K562 (cell line): ENCODE measurements around the gene PTPN7. TPM values are rescaled to one million over a fixed set of nuclear protein-coding genes. Genes with fewer than 3 reads are reported as not detected.

ENCODE experiments used
- ATAC-seq: fragments of 200-7000 bp; cut with Tn5 transposase; 3 replicates; pipeline ENCODE4 v1.9.1; 2020; ENCODE audit warnings: moderate library complexity
- BruUV-seq: library from RNA; stranded (reverse); fragments of 400-500 nt; replicated peaks from 2 replicates; lab custom pipeline; 2021; lab: Mats Ljungman, UMichigan
- CTCF ChIA-PET: fragments of 300-600 bp; formaldehyde crosslinking; extraction: SDS; loops from one replicate; lab custom pipeline; 2021; ENCODE audit warnings: low intra/inter-chr PET ratio; lab: Yijun Ruan, JAX
- POLR2A ChIA-PET: fragments of 300-600, 350-650 bp; sonication (Branson Sonifier 250); formaldehyde crosslinking; extraction: SDS; loops from one replicate; lab custom pipeline; 2021; ENCODE audit warnings: antibody characterized with exemption, inconsistent platforms; lab: Yijun Ruan, JAX
- DNase-seq, 4 experiments: peaks; one replicate each; pipeline versions ENCODE4 v3.0.0 to v3.0.0-alpha.2; 2011 to 2018; ENCODE audit warnings: low spot score in 3 of 4, mixed read lengths in 3 of 4; ENCODE audit errors: extremely low read depth in 1 of 4
- FAIRE-seq: peaks from 2 replicates; lab custom pipeline; 2011; peaks lifted over from hg19 to GRCh38; lab: Jason Lieb, UNC
- H2AFZ ChIP-seq: 2 replicates; pipeline ENCODE4 v1.6.0; 2011; ENCODE audit warnings: low read depth, low read length, control low read depth, inconsistent platforms
- H3K27ac ChIP-seq: fragments of 200-600 bp; 3 replicates; pipeline ENCODE4 v1.8.0; 2011; ENCODE audit warnings: low read depth, mild to moderate bottlenecking, control low read depth, inconsistent platforms, low read length, moderate library complexity, mixed read lengths; ENCODE audit errors: extremely low read depth
- H3K27me3 ChIP-seq, 2 experiments: fragments of 300-600 bp in 1 of 2; 2 replicates in 1 of 2; 3 replicates in 1 of 2; pipeline versions ENCODE4 v1.6.0 to v1.8.0; 2011; ENCODE audit warnings: inconsistent platforms in 2 of 2, low read length in 2 of 2, mild to moderate bottlenecking in 1 of 2, mixed read lengths in 1 of 2, moderate library complexity in 1 of 2; ENCODE audit not compliant: control insufficient read depth in 2 of 2, insufficient read depth in 2 of 2
- H3K36me3 ChIP-seq: fragments of 300-600 bp; 3 replicates; pipeline ENCODE4 v1.8.0; 2011; ENCODE audit warnings: mild to moderate bottlenecking, low read length, inconsistent platforms; ENCODE audit not compliant: control insufficient read depth, insufficient read depth
- H3K4me1 ChIP-seq, 2 experiments: fragments of 200-600 bp in 1 of 2; replicated peaks in 1 of 2; 2 replicates in 1 of 2; 3 replicates in 1 of 2; pipeline versions ENCODE4 v1.5.1 to v1.8.0; 2011; ENCODE audit warnings: inconsistent platforms in 2 of 2, low read length in 2 of 2, mild to moderate bottlenecking in 1 of 2, mixed read lengths in 1 of 2, moderate library complexity in 1 of 2; ENCODE audit not compliant: control insufficient read depth in 2 of 2, insufficient read depth in 2 of 2
- H3K4me2 ChIP-seq: 2 replicates; pipeline ENCODE4 v1.6.1; 2011; ENCODE audit warnings: low read length, control low read depth, inconsistent platforms, mixed read lengths; ENCODE audit not compliant: insufficient read depth
- H3K4me3 ChIP-seq: fragments of 200-600 bp; sonication (generic), shearing (Covaris generic); 2 replicates; pipeline ENCODE4 v1.5.1; 2016; ENCODE audit warnings: control low read depth, inconsistent platforms
- H3K79me2 ChIP-seq: fragments of 200-600 bp; 3 replicates; pipeline ENCODE4 v1.8.0; 2011; ENCODE audit warnings: low read length, inconsistent platforms; ENCODE audit not compliant: control insufficient read depth, insufficient read depth
- H3K9ac ChIP-seq, 2 experiments: 2 replicates each; pipeline versions ENCODE4 v1.6.0 to v1.6.1; 2011; ENCODE audit warnings: low read depth in 2 of 2, low read length in 2 of 2, control low read depth in 1 of 2, inconsistent platforms in 1 of 2, mild to moderate bottlenecking in 1 of 2, mixed read lengths in 1 of 2; ENCODE audit not compliant: insufficient read depth in 1 of 2
- H3K9me1 ChIP-seq: one replicate; pipeline ENCODE4 v1.6.0; 2011; ENCODE audit warnings: inconsistent platforms, mild to moderate bottlenecking, low read length, moderate library complexity; ENCODE audit not compliant: control insufficient read depth, insufficient read depth
- H3K9me3 ChIP-seq: replicated peaks from 2 replicates; pipeline ENCODE4 v1.5.1; 2011; ENCODE audit warnings: low read depth, low read length, inconsistent platforms; ENCODE audit not compliant: control insufficient read depth, insufficient read depth
- H4K20me1 ChIP-seq: replicated peaks from 2 replicates; pipeline ENCODE4 v1.6.1; 2011; ENCODE audit warnings: low read length, inconsistent platforms, mixed read lengths; ENCODE audit not compliant: control insufficient read depth, insufficient read depth
- CC2D1A ChIP-seq: fragments of 450-650 bp; IDR thresholded peaks from 2 replicates; pipeline ENCODE4 v1.6.1; 2017; ENCODE audit warnings: mild to moderate bottlenecking
- CHD7 ChIP-seq: fragments of 200-600 bp; sonication (generic); IDR thresholded peaks from one replicate; pipeline ENCODE4 v1.6.1; 2012; ENCODE audit warnings: mild to moderate bottlenecking, low read depth, low read length, inconsistent platforms
- E2F3 ChIP-seq: fragments of 250-450 bp; sonication (Bioruptor Pico); IDR thresholded peaks from 2 replicates; pipeline ENCODE4 v1.4.0; 2020; ENCODE audit warnings: mild to moderate bottlenecking
- HBP1 ChIP-seq: fragments of 450-650 bp; formaldehyde crosslinking; IDR thresholded peaks from 2 replicates; pipeline ENCODE4 v1.4.0; 2022; ENCODE audit warnings: missing genetic modification characterization
- KDM5B ChIP-seq: fragments of 200-600 bp; sonication (generic); IDR thresholded peaks from 2 replicates; pipeline ENCODE4 v1.6.1; 2012; ENCODE audit warnings: low read depth, mild to moderate bottlenecking, moderate library complexity, low read length, control low read depth, inconsistent platforms; ENCODE audit not compliant: insufficient replicate concordance
- PHB ChIP-seq: fragments of 250-450 bp; sonication (Bioruptor Pico); IDR thresholded peaks from 2 replicates; pipeline ENCODE4 v1.5.0; 2021
- RBM34 ChIP-seq: fragments of 200-400 bp; formaldehyde crosslinking; IDR thresholded peaks from 2 replicates; pipeline ENCODE4 v1.6.1; 2018; ENCODE audit warnings: low read length, borderline replicate concordance; ENCODE audit not compliant: insufficient read depth
- ZFP36 ChIP-seq: fragments of 150-350 bp; IDR thresholded peaks from 2 replicates; pipeline ENCODE4 v1.6.1; 2018; ENCODE audit warnings: low read length, low read depth; ENCODE audit not compliant: partially characterized antibody
- ZNF143 ChIP-seq: sonication (generic); formaldehyde crosslinking; IDR thresholded peaks from 2 replicates; pipeline ENCODE4 v1.9.0; 2022; ENCODE audit warnings: mild to moderate bottlenecking, missing genetic modification reagents
- ZNF77 ChIP-seq: fragments of 250-450 bp; sonication (Bioruptor Pico); IDR thresholded peaks from 2 replicates; pipeline ENCODE4 v1.5.0; 2020
- ZZZ3 ChIP-seq: fragments of 450-650 bp; IDR thresholded peaks from 2 replicates; pipeline ENCODE4 v1.6.1; 2016; ENCODE audit warnings: antibody characterized with exemption, mild to moderate bottlenecking, moderate library complexity
- WGBS: fragments of 100-300 bp; shearing (Covaris generic); methylation state at CpG from one replicate; pipeline ENCODE4 v1.1.6; 2016; ENCODE audit warnings: low coverage, mixed read lengths; ENCODE audit not compliant: insufficient coverage; ENCODE audit errors: missing lambda C conversion rate; 5-methylcytosine and 5-hydroxymethylcytosine counted together
- in situ Hi-C: fragments of 300-500 bp; cut with MboI; formaldehyde crosslinking; loops from 4 replicates; pipeline ENCODE4 v1.15.0; 2018; ENCODE audit warnings: inconsistent platforms, mixed read lengths
- intact Hi-C: fragments of 100-400 bp; cut with micrococcal nuclease; formaldehyde crosslinking; loops from 2 replicates; pipeline ENCODE4 v1.14.2; 2022
- polyA plus RNA-seq, 8 experiments: library from polyadenylated mRNA; depleted of rRNA in 4 of 8; stranded (reverse) in 5 of 8; unstranded in 3 of 8; fragments of >200 nt; fragmentation: Nextera tagmentation in 2 of 8; fragmentation: Illumina TruSeq in 1 of 8; extraction: Ambion mirVana in 2 of 8; extraction: Trizol in 1 of 8; gene quantifications; 2 replicates each; pipeline versions ENCODE4 v1.2.1 to v1.2.3, GENCODE V29; 2011 to 2014; ENCODE audit warnings: inconsistent platforms in 1 of 8, missing spikeins in 1 of 8
- total RNA-seq, 7 experiments: library from RNA; depleted of rRNA in 6 of 7; stranded (reverse); fragments of >200 nt in 6 of 7; fragmentation: Illumina TruSeq in 2 of 7; extraction: Trizol in 2 of 7; gene quantifications; 2 replicates each; pipeline versions ENCODE4 v1.2.1 to v1.2.3, GENCODE V29; 2011 to 2021; ENCODE audit warnings: low replicate concordance in 1 of 7

Gene PTPN7
- total and polyA plus RNA-seq, 9 of the 15 experiments (the other 6 are each of a cell fraction or from before 2014, with no cell fraction given) = 18.7 to 144 (median 120) TPM

DNA sequence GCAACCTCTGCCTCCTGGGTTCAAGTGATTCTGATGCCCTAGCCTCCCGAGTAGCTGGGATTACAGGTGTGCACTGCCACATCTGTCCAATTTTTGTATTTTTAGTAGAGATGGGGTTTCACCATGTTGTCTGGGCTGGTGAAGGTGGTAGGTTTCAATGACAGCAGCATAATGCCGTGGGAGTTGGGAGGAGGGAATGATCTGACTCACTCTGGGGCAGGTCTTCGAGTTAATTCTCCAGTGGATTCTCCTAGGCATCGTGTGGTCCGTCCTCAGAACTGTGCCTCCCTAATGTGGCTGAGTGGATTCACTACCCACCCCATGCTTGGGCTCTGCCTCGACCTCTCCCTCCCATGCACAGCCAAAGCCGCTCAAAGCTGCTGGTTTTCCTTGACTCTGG, 39.4 kb downstream of the PTPN7 start:
- BruUV-seq = no TSS peak
- CTCF ChIA-PET = interaction anchor here (0.6 to 1.5 kb wide), 4 partner anchors 10 to 243 kb away, joined by 3 to 5 read pairs (median 3); no protein-coding TSS in a partner anchor
- FAIRE-seq = no peak
- TF ChIP-seq E2F3 = no peak
- no peak for TF ChIP-seq ZFP36
- TF ChIP-seq RBM34 = no peak
- TF ChIP-seq KDM5B = no peak
- TF ChIP-seq ZNF143 = no peak
- TF ChIP-seq HBP1 = no peak
- TF ChIP-seq CC2D1A = no peak
- TF ChIP-seq ZNF77 (CRISPR knock-in tag) = no peak
- no peak for TF ChIP-seq PHB (CRISPR knock-in tag)
- no peak for TF ChIP-seq CHD7
- TF ChIP-seq ZZZ3 = no peak

More for the DNA sequence above, 39.4 kb downstream of the PTPN7 start:
- Histone ChIP-seq H3K9ac (no peak overlapping the region), H3K27ac (no peak overlapping the region), H3K36me3 (no peaks in the 10 kb centered on the region), H3K79me2 (no peaks in the 10 kb centered on the region), H3K4me2 (no peak overlapping the region), H3K9me3 (no peaks in the 10 kb centered on the region), H3K4me3 (no peak overlapping the region), H3K4me1 (peaks cover 9 to 17% of the 10 kb centered on the region in 2 experiments; a peak in 4 of 5 replicates), H3K27me3 (peaks cover 26 to 50% of the 10 kb centered on the region in 2 experiments), H4K20me1 (peaks cover 13% of the 10 kb centered on the region; the same call in 1 of the 2 replicates), H3K9me1 (no peaks in the 10 kb centered on the region), H2AFZ (no peak overlapping the region)
- POLR2A ChIA-PET = interaction anchor here (0.6 to 2.5 kb wide), 9 partner anchors 8 to 596 kb away, joined by 3 to 9 read pairs (median 4); no protein-coding TSS in a partner anchor
- in situ Hi-C loops (loop anchor here (5.0 kb wide), 2 partner anchors 119 to 229 kb away; no protein-coding TSS in a partner anchor), intact Hi-C loops (no loop called here)
- no peak for ATAC-seq
- WGBS = 8% methylated on average over 7 of the region's 7 CpGs
- DNase-seq = no peak
